SIG-M5 (cell line): ENCODE results near the gene SH3TC1.

Experiments used
- DNase-seq: peaks from one replicate; lab custom pipeline; 2025; lab: John Stamatoyannopoulos, UW

SH3TC1 gene

GRCh38 chr4:8262637-8263322 is 63.7 kb downstream of the SH3TC1 start:
- no peak for DNase-seq

GRCh38 chr4:8263397-8263796 is 64.3 kb downstream of the SH3TC1 start:
- no peak for DNase-seq

DNA sequence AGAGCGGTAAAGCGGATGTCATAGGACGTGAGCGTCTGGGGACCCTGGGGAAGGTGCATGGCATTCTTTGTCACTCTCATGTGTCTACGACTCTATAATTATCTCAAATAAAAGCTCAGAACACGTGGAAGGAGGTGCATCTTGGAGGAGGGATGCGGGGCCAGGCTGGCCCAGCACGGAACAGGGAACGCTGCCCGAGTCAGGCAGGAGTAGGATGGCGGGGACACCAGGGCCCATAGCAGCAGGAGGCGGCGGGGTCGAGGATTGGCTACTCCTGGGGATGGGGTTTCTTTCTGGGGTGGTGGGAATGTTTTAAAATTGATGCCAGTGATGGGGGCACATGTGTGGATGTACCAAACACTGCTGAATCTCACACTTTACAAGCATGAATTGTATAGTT is 65.0 kb downstream of the SH3TC1 start:
- no peak for DNase-seq

DNA sequence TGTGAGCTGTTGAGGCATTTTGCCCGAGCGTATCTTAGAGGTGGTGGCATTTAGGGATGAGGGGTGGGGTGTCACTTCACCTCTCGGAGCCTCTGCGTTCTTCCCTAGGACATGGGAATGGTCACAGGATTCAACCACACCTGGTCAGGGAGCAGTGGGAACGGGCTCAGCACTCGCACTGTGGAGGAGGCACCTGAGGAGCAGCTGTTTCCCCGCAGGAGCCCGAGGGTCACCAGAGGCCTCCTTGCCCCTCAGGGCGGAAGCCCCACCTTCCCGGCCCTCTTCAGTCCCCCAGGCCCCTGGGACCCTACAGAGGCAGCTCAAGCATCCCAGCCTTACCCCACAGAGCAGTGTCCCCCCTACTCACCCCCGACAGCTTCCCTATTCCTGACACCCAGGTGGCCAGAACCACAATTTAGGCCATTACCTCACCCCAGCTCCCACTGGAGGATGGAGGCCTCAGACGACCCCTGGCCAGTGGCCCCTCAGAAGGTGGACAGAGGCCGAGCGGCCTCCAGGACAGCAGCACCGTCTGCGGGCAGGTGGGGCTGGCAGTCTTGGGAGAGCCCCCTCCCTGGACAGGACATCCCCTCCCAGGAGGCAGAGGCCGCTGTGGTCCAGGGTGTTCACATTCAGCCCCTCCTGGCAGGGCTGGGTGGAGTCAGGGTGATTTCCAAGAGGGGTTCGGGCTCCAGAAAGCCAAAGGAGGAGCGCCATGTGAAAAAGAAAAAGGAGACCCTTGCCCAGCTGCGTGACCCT is 66.3 kb downstream of the SH3TC1 start:
- DNase-seq = no peak

DNA sequence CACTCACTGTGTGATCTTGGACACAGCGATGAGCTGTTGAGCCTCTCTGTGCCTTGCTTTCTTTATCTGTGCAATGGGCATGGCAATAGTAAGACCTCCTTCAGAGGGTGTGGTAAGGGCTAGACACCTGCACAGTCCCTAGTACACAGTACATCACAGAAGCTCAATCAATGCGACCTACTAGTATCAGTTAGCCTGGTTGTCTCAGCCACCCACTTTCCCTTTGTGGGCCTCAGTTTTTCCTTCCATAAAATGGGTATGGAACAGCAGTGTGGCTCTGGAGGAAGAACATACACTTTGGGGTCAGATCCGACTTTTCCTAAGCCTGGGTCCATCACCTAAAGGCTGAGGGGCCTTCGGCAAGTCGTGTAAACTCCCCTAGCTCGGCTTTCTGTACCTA is 67.0 kb downstream of the SH3TC1 start:
- no peak for DNase-seq

GRCh38 chr4:8266508-8266907 is 67.4 kb downstream of the SH3TC1 start:
- no peak for DNase-seq

DNA sequence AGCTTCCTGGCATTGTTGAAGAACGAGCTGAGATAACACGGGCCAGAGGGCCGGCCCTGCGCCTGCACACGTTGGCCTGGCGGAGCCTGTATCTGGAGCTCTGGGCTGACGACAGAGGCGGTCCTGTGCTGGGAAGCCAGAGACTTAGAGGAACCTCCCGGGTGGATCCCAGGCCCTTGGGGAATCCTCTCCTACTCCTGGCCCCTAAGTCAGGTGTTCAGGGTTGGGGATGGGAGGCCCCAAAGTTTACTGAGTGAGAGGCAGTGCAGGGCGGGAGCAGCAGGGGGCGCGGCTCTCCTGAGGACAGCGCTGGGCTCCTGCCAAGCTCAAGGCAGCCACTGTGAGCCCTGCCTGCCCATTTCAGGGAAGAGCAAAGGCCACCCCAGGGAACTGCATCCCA is 68.0 kb downstream of the SH3TC1 start:
- DNase-seq = no peak

GRCh38 chr4:8268211-8268610 is 69.1 kb downstream of the SH3TC1 start:
- no peak for DNase-seq

GRCh38 chr4:8268901-8269534 is 69.9 kb downstream of the SH3TC1 start:
- no peak for DNase-seq

- no peak for DNase-seq
These were observed 70.7 kb downstream of the SH3TC1 start, which contains the start of gene HTRA3 for GRCh38 chr4:8269535-8270417. Gene HTRA3, plus strand, starts transcription at chr4:8269754. Its CDS starts 215 bp downstream, at chr4:8269969.

- DNase-seq = no peak
These were observed 71.3 kb downstream of the SH3TC1 start for GRCh38 chr4:8270418-8270771.

DNA sequence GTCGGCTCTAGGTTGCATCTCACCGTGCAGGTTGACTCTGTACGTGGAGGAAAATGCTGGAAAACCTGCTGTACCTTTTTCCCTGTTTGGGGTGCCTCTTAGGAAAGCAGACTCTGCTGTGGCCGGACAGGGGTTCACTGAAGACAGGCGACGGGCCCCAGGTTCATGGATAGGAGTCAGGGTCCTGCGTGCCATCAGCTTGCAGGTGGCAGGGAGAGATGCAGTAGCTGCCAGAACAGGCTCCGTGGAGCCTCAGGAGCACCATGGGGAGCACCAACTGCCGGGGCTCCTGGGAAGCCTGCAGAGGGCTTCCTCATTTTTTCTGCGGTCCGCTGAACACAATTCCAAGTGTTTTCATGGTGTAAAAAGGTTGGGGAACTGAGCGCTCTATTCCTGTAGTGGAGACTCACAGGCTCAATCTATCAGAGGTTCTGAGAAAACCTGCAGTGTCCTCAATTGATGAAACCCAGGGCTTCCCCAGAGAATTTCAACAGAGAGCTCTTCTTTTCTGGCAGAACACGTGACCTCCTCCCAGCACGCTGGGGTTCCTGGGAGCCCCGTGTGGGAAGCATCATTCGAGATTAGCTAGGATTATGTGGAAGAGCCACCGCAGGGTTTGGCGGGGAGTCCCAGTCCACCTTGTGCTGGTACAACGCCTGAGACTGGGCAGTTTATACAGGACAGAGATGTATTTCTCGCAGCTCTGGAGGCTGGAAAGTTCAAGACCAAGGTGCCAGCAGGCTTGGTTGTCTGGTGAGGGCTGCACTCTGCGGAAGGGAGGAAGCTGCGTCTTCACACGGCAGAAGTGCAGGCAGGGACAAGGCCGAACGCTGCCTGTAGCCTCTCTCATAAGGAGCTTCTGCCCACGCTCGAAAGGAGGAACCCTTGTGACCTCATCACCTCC is 72.1 kb downstream of the SH3TC1 start:
- no peak for DNase-seq

GRCh38 chr4:8271821-8272220 is 72.7 kb downstream of the SH3TC1 start:
- no peak for DNase-seq

DNA sequence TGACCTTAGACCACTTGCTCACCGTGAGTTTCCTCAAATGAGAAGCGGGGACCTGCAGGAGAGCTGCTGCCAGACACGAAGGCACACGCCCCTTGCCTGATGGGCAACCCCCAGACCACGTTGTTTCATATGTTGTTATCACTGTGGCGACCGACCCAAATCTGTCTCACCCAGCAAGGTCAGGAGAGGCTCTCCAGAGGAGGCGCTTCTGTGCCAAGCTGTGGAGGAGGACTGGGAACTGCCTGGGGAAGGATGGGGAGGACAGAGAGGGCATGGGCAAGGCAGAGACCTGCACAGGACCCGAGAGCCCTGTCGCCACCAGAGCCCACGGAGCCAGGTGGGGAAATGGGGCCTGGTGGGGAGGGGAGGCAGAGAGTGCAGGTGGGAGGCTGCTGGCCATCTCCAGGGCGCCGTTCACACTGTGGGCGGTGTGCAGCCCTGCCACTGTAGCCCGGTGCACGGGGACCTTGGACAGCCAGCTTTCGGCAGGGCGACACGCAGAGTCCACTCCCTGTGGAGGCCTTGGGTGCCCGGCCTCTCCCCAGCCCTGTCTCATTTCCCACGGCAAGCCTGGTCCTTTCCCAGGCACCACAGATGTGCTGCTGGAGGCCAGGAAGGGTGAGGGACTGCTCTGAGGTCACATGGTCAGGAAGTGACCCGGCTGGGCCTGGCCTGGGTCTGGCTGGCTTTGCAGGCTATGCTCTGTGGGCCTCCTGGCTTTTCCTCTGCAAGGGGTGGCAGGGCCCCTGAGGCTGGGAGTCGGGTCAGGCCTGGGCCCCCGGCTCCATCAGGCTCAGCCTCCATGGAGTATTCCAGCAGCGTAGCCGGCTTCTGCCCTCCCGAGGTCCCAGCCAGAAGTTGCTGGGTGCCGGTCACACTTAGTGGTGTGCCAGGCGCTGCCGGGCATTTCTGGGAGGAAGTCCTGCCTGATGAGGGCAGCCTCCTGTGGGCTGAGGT is 73.7 kb downstream of the SH3TC1 start:
- DNase-seq = no peak

- DNase-seq = no peak
These were observed 74.4 kb downstream of the SH3TC1 start for GRCh38 chr4:8273450-8273849.

GRCh38 chr4:8274066-8274652 is 75.1 kb downstream of the SH3TC1 start:
- no peak for DNase-seq

DNA sequence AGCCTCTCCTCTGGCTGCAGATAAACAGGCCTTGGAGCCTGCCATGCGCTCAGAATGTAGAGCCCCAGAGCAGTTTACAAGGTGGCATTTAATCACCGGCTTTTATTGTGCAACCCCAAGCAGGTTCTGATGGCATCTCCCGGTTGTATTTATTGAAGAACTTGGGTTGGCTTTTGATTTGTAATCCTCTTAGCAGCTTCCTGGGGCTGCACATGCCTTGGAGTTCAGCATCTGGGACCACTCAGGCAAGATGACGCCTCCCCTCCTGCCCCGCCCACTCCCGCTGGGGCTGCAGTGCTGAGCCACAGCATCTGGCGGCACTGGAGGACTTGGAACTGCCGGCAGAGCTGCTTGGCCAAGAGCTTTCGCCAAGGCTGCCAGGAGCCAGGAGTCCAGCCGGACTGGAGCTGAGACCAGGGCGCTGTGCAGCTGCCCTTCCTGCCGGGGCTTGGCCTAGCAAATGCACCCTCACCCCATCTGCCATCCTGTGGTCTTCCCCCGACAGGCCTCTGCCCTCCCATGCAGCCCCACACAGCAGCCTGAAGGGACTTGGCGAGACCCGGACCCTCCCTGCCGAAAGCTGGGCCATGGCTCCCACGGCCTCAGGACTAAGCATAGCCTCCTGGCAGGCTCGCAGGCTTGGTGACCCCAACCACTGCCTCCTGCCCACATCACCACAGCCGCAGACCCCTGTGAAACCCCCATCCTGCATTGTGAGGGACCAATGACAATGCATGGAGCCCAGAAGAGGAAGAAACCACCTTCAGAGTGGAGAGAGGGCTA is 75.9 kb downstream of the SH3TC1 start:
- DNase-seq = no peak

GRCh38 chr4:8275548-8275910 is 76.4 kb downstream of the SH3TC1 start:
- DNase-seq = no peak
